ENCODE results near the gene TMEM41B.
"Not testable (repeated sequence)": the region's sequence is repeated elsewhere in the genome, so short reads cannot be mapped to it uniquely, and the experiment has no call there.

The TMEM41B gene

GRCh38 chr11:9330387-9331384 is 16.3 kb upstream of the TMEM41B start:
- Histone ChIP-seq H3K9ac (ENCODE audit: low read depth, low read length) (no peak overlapping the region), H3K27ac (ENCODE audit: low read length) (no peak overlapping the region), H3K36me3 (ENCODE audit: insufficient read depth, low read depth, low read length) (no peaks in the 10 kb centered on the region), H3K4me3 (ENCODE audit: low read length) (no peak overlapping the region), H3K27me3 (ENCODE audit: insufficient read depth, low read length) (no peaks in the 10 kb centered on the region), H3K9me3 (ENCODE audit: insufficient read depth, low read depth, low read length) (no peaks in the 10 kb centered on the region), H3K4me1 (ENCODE audit: insufficient read depth, low read length) (no peaks in the 10 kb centered on the region; the same call in 1 of the 2 replicates)

GRCh38 chr11:9320047-9320446 is 5.7 kb upstream of the TMEM41B start:
- H3K4me3 ChIP-seq (ENCODE audit: low read length) = no peak overlapping the region
- peaks cover 17% of the 10 kb centered on the region for H3K4me1 ChIP-seq (ENCODE audit: insufficient read depth, low read length)
- H3K9ac ChIP-seq (ENCODE audit: low read depth, low read length) = peak overlapping the region; percentile 52; the same call in 1 of the 2 replicates
- no peak overlapping the region for H3K27ac ChIP-seq (ENCODE audit: low read length)
- H3K27me3 ChIP-seq (ENCODE audit: insufficient read depth, low read length) = no peaks in the 10 kb centered on the region
- no peaks in the 10 kb centered on the region for H3K36me3 ChIP-seq (ENCODE audit: insufficient read depth, low read depth, low read length)
- no peaks in the 10 kb centered on the region for H3K9me3 ChIP-seq (ENCODE audit: insufficient read depth, low read depth, low read length)

DNA sequence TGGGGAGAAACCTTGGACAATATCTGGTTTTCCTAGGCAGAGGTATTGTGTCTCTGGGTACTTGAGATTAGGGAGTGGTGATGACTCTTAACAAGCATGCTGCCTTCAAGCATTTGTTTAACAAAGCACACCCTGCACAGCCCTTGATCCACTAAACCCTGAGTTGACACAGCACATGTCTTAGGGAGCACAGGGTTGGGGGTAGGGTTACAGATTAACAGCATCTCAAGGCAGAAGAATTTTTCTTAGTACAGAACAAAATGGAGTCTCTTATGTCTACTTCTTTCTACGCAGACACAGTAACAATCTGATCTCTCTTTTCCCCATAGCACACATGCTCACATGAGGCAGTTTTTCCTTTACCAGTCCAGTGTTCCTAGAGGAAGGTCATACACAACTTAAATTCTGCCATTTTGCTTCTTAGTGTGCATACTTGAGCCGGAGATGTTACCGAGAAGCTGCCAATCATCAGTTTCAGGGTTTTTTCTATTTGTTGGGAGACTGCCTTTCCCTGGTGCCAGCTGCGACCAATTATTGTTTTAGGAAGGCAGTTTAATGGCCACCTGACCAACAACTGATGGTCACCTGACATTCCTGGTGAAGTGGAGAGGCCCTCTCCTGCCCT is 5.1 kb upstream of the TMEM41B start:
- H3K4me3 ChIP-seq (ENCODE audit: low read length) = peak overlapping the region; percentile 6; the same call in 1 of the 2 replicates
- H3K4me1 ChIP-seq (ENCODE audit: insufficient read depth, low read length) = peaks cover 18% of the 10 kb centered on the region
- peak overlapping the region; percentile 52; the same call in 1 of the 2 replicates for H3K9ac ChIP-seq (ENCODE audit: low read depth, low read length)
- not testable (repeated sequence) for H3K27ac ChIP-seq (ENCODE audit: low read length); H3K36me3 ChIP-seq (ENCODE audit: insufficient read depth, low read depth, low read length); H3K27me3 ChIP-seq (ENCODE audit: insufficient read depth, low read length); H3K9me3 ChIP-seq (ENCODE audit: insufficient read depth, low read depth, low read length)

DNA sequence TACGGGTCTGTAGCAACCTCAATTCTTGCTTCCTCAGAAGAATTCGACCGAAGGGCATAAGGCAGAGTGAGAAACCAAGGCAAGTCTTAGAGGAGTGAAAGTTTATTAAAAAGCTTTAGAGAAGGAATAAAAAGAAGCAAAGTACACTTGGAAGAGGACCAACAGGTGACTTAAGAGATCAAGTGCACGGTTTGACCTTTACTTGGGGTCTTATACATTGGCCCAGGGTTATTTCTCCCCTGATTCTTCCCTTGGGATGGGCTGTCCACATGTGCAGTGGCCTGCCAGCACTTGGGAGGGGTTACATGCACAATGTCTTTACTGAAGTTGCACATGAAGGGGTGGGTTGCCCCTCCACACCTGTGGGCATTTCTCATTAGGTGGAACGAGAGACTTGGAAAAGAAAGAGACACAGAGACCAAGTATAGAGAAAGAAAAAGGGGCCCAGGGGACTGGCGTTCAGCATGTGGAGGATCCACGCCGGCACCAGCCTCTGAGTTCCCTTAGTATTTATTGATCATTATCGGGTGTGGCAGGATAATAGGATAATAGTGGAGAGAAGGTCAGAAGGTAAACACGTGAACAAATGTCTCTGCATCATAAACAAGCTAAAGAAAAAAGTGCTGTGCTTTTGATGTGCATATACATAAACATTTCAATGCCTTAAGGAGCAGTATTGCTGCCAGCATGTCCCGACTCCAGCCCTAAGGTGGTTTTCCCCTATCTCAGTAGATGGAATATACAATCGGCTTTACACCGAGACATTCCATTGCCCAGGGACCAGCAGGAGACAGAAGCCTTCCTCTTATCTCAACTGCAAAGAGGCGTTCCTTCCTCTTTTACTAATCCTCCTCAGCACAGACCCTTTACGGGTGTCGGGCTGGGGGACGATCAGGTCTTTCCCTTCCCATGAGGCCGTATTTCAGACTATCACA is 4.3 kb upstream of the TMEM41B start:
- H3K4me3 ChIP-seq (ENCODE audit: low read length); H3K36me3 ChIP-seq (ENCODE audit: insufficient read depth, low read depth, low read length); H3K9ac ChIP-seq (ENCODE audit: low read depth, low read length); H3K27ac ChIP-seq (ENCODE audit: low read length); H3K9me3 ChIP-seq (ENCODE audit: insufficient read depth, low read depth, low read length); H3K27me3 ChIP-seq (ENCODE audit: insufficient read depth, low read length): not testable (repeated sequence)
- H3K4me1 ChIP-seq (ENCODE audit: insufficient read depth, low read length) = peaks cover 18% of the 10 kb centered on the region

GRCh38 chr11:9316334-9316733 is 1.9 kb upstream of the TMEM41B start:
- H3K4me3 ChIP-seq (ENCODE audit: low read length) = no peak overlapping the region
- H3K9me3 ChIP-seq (ENCODE audit: insufficient read depth, low read depth, low read length) = no peaks in the 10 kb centered on the region
- H3K27me3 ChIP-seq (ENCODE audit: insufficient read depth, low read length) = no peaks in the 10 kb centered on the region
- no peak overlapping the region for H3K27ac ChIP-seq (ENCODE audit: low read length)
- no peak overlapping the region for H3K9ac ChIP-seq (ENCODE audit: low read depth, low read length)
- H3K36me3 ChIP-seq (ENCODE audit: insufficient read depth, low read depth, low read length) = no peaks in the 10 kb centered on the region
- H3K4me1 ChIP-seq (ENCODE audit: insufficient read depth, low read length) = peaks cover 18% of the 10 kb centered on the region

- no peaks in the 10 kb centered on the region for H3K36me3 ChIP-seq (ENCODE audit: insufficient read depth, low read depth, low read length)
- peak overlapping the region; percentile 86 for H3K9ac ChIP-seq (ENCODE audit: low read depth, low read length)
- H3K27ac ChIP-seq (ENCODE audit: low read length) = peak overlapping the region; percentile 82
- no peaks in the 10 kb centered on the region for H3K9me3 ChIP-seq (ENCODE audit: insufficient read depth, low read depth, low read length)
- peaks cover 17% of the 10 kb centered on the region for H3K4me1 ChIP-seq (ENCODE audit: insufficient read depth, low read length)
- H3K27me3 ChIP-seq (ENCODE audit: insufficient read depth, low read length) = no peaks in the 10 kb centered on the region
- peak overlapping the region; percentile 68 for H3K4me3 ChIP-seq (ENCODE audit: low read length)
Observed at GRCh38 chr11:9315078-9315688, 790 bp upstream of the TMEM41B start.

DNA sequence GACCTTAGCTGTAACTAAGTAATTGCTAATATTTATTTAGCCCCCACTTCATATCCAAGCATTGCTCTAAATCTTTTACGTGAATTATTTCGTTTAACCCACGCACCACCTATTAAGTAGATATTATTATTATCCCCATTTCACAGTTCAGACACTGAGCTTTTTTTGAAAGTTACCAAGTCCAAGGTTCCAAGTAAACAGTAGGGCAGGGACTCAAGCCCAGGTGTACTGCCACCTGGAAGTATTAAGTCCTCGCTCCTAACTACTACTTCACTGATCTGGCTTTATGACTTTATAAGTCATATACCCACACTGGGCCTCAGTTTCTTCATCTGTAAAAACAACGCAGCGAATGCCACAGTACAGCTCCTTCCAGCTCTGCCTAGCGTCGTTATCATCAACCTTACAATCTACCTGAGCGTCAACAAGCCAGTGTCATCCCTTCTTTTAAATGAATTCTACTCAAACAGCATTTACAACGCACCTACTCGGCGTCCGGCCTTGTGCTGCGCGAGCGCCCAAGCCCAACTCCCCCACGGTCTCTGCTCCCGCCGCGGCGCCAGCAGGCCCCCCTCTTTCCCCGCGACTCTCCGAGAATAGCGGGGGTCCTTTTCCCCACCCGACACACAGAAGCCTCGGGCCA is 624 bp downstream of the TMEM41B start:
- Histone ChIP-seq H3K36me3 (ENCODE audit: insufficient read depth, low read depth, low read length) (no peaks in the 10 kb centered on the region), H3K9me3 (ENCODE audit: insufficient read depth, low read depth, low read length) (no peaks in the 10 kb centered on the region), H3K4me1 (ENCODE audit: insufficient read depth, low read length) (peaks cover 9% of the 10 kb centered on the region; the same call in 1 of the 2 replicates), H3K4me3 (ENCODE audit: low read length) (peak overlapping the region; percentile 92), H3K27ac (ENCODE audit: low read length) (peak overlapping the region; percentile 4), H3K27me3 (ENCODE audit: insufficient read depth, low read length) (no peaks in the 10 kb centered on the region), H3K9ac (ENCODE audit: low read depth, low read length) (peak overlapping the region; percentile 89)

DNA sequence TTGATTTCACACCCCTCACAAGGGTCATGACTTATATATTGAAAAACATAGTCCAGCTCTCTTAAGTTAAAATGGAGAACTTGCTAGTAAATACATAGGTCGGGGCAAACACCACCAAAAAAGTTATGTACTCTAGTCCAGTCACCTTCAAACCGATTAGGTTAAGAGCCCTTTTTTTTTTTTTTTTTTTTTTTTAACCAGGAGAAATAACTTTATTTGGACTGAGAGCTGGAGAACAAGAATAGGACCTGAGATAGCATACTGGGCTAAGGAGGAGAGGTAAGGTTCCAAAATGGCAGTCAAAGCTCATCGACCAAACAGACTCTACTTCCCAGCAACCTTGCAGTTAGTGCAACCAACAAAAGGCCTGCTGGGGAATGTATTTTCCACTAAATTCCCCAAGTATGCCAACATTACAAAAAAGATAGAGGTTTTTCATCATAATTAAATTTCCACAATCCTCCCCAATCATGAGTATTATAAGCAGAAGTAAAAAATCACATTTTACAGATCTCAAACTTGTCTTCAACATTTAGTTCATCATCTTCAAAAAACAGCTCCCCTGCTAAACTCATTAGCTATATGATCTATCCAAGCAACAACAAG is 3.8 kb downstream of the TMEM41B start:
- H3K4me1 ChIP-seq (ENCODE audit: insufficient read depth, low read length) = peaks cover 6% of the 10 kb centered on the region; the same call in 1 of the 2 replicates
- H3K36me3 ChIP-seq (ENCODE audit: insufficient read depth, low read depth, low read length) = no peaks in the 10 kb centered on the region
- no peak overlapping the region for H3K27ac ChIP-seq (ENCODE audit: low read length)
- no peaks in the 10 kb centered on the region for H3K9me3 ChIP-seq (ENCODE audit: insufficient read depth, low read depth, low read length)
- H3K9ac ChIP-seq (ENCODE audit: low read depth, low read length) = no peak overlapping the region
- H3K27me3 ChIP-seq (ENCODE audit: insufficient read depth, low read length) = no peaks in the 10 kb centered on the region
- no peak overlapping the region for H3K4me3 ChIP-seq (ENCODE audit: low read length)

DNA sequence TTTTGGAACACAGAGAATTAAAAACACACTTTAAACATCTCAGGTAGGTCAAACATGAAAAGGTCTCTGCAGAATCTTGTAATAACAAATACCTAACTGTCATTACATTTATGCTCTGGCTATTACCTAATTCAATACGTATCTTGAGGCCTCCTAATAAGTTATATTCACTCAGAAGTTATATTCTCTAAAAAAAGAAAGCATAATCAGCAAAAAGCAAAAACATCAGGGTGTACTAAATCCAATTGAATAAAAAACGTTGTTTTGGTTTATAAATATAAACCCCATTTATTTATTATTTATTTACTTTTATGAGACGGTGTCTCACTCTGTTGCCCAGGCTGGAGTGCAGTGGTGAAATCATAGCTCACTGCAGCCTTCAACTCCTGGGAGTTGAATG is 10.2 kb downstream of the TMEM41B start:
- no peak overlapping the region for H3K9ac ChIP-seq (ENCODE audit: low read depth, low read length)
- no peaks in the 10 kb centered on the region for H3K27me3 ChIP-seq (ENCODE audit: insufficient read depth, low read length)
- no peak overlapping the region for H3K27ac ChIP-seq (ENCODE audit: low read length)
- peaks cover 6% of the 10 kb centered on the region; the same call in 1 of the 2 replicates for H3K36me3 ChIP-seq (ENCODE audit: insufficient read depth, low read depth, low read length)
- no peaks in the 10 kb centered on the region for H3K9me3 ChIP-seq (ENCODE audit: insufficient read depth, low read depth, low read length)
- H3K4me1 ChIP-seq (ENCODE audit: insufficient read depth, low read length) = no peaks in the 10 kb centered on the region
- H3K4me3 ChIP-seq (ENCODE audit: low read length) = no peak overlapping the region

- no peak overlapping the region for H3K9ac ChIP-seq (ENCODE audit: low read depth, low read length)
- H3K9me3 ChIP-seq (ENCODE audit: insufficient read depth, low read depth, low read length) = no peaks in the 10 kb centered on the region
- no peaks in the 10 kb centered on the region for H3K27me3 ChIP-seq (ENCODE audit: insufficient read depth, low read length)
- no peak overlapping the region for H3K27ac ChIP-seq (ENCODE audit: low read length)
- H3K4me3 ChIP-seq (ENCODE audit: low read length) = no peak overlapping the region
- peaks cover 19% of the 10 kb centered on the region for H3K36me3 ChIP-seq (ENCODE audit: insufficient read depth, low read depth, low read length)
- H3K4me1 ChIP-seq (ENCODE audit: insufficient read depth, low read length) = no peaks in the 10 kb centered on the region
Observed at GRCh38 chr11:9302448-9302847, 11.9 kb downstream of the TMEM41B start.
